Measurements from ENCODE around the gene NR3C1. TPM values are rescaled to one million over a fixed set of nuclear protein-coding genes. Genes with fewer than 3 reads are reported as not detected.

Gene NR3C1
- polyA plus RNA-seq, 1 donor from 2014 or later = 2.3 TPM

DNA sequence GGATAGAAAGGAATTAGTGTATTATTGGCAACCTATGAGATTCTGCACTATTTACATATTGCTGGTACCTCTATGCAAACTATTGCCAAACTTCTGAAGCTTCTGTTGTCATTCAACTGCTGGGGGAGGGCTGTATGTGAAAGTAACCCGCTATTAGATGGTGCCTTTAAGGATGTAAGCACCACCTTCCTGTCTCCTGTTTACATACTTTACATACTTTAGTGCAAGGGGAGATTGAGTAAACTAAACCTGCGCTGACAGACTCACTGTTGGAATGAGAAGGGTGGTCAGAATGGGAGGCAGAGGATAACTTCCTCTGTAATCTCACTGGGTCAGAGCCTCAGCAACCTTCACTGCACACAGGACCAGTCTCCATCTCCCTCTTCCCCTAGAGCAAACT, 123.8 kb downstream of the NR3C1 start:
- H3K4me2 ChIP-seq (ENCODE audit: low read length) = no peak overlapping the region
- H3K79me2 ChIP-seq (replicated peaks; ENCODE audit: insufficient read depth, low read length) = no peaks in the 10 kb centered on the region
- no peak overlapping the region for H3K27ac ChIP-seq (ENCODE audit: low read length)
- no peak overlapping the region for H2AFZ ChIP-seq (ENCODE audit: low read depth, low read length)
- H3K9me2 ChIP-seq (ENCODE audit: insufficient read depth, low read length) = no peaks in the 10 kb centered on the region
- H3F3A ChIP-seq (ENCODE audit: insufficient read depth, low read length, poor library complexity, severe bottlenecking) = no peaks in the 10 kb centered on the region
- no peaks in the 10 kb centered on the region for H4K20me1 ChIP-seq (ENCODE audit: insufficient read depth)
- H3K36me3 ChIP-seq (ENCODE audit: insufficient read depth, low read length) = no peaks in the 10 kb centered on the region
- no peak overlapping the region for H3K9ac ChIP-seq (ENCODE audit: low read length)
- H3K9me3 ChIP-seq (ENCODE audit: low read length) = no peaks in the 10 kb centered on the region
- H3K27me3 ChIP-seq (ENCODE audit: insufficient read depth, low read depth, low read length) = no peaks in the 10 kb centered on the region
- no peak for TF ChIP-seq EZH2 (IDR thresholded peaks at IDR 0.05; ENCODE audit: borderline replicate concordance, insufficient read depth, low read length, poor library complexity, severe bottlenecking)
- TF ChIP-seq, protein P1, sequence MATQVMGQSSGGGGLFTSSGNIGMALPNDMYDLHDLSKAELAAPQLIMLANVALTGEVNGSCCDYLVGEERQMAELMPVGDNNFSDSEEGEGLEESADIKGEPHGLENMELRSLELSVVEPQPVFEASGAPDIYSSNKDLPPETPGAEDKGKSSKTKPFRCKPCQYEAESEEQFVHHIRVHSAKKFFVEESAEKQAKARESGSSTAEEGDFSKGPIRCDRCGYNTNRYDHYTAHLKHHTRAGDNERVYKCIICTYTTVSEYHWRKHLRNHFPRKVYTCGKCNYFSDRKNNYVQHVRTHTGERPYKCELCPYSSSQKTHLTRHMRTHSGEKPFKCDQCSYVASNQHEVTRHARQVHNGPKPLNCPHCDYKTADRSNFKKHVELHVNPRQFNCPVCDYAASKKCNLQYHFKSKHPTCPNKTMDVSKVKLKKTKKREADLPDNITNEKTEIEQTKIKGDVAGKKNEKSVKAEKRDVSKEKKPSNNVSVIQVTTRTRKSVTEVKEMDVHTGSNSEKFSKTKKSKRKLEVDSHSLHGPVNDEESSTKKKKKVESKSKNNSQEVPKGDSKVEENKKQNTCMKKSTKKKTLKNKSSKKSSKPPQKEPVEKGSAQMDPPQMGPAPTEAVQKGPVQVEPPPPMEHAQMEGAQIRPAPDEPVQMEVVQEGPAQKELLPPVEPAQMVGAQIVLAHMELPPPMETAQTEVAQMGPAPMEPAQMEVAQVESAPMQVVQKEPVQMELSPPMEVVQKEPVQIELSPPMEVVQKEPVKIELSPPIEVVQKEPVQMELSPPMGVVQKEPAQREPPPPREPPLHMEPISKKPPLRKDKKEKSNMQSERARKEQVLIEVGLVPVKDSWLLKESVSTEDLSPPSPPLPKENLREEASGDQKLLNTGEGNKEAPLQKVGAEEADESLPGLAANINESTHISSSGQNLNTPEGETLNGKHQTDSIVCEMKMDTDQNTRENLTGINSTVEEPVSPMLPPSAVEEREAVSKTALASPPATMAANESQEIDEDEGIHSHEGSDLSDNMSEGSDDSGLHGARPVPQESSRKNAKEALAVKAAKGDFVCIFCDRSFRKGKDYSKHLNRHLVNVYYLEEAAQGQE (IDR thresholded peaks at IDR 0.05; ENCODE audit: borderline replicate concordance) = no peak
- no peak for TF ChIP-seq POLR2AphosphoS5 (IDR thresholded peaks at IDR 0.05)
- no peak for TF ChIP-seq RAD21 (conservative IDR thresholded peaks at IDR 0.05)
- TF ChIP-seq EP300 (conservative IDR thresholded peaks at IDR 0.05; ENCODE audit: poor library complexity, severe bottlenecking) = no peak
- no peak for TF ChIP-seq TAF1 (IDR thresholded peaks at IDR 0.05; ENCODE audit: low read depth)
- H3K4me3 ChIP-seq (ENCODE audit: low read length) = no peak overlapping the region

DNA sequence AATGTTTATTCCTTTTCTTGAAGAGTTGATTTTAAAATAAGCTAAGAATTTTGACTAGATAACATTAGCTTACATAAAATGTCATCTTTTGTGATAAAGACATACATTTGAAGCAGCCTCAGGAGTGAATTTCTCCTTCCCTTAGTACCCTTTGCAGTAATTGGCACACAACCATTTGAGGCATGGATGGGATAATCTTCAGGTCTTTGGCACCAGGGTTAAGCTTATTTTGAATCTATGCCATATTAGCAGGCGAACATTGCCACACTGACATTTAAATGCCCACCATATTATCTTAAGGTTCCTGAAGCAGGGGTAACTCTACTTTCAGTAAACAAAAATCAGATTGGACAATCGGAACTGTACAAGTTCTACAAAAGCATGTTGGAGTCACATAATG, 126.0 kb downstream of the NR3C1 start:
- no peaks in the 10 kb centered on the region for H3K9me2 ChIP-seq (ENCODE audit: insufficient read depth, low read length)
- H3K4me2 ChIP-seq (ENCODE audit: low read length) = no peak overlapping the region
- TF ChIP-seq EP300 (conservative IDR thresholded peaks at IDR 0.05; ENCODE audit: poor library complexity, severe bottlenecking) = no peak
- TF ChIP-seq EZH2 (IDR thresholded peaks at IDR 0.05; ENCODE audit: borderline replicate concordance, insufficient read depth, low read length, poor library complexity, severe bottlenecking) = no peak
- no peak for TF ChIP-seq RAD21 (conservative IDR thresholded peaks at IDR 0.05)
- TF ChIP-seq TAF1 (IDR thresholded peaks at IDR 0.05; ENCODE audit: low read depth) = no peak
- TF ChIP-seq POLR2AphosphoS5 (IDR thresholded peaks at IDR 0.05) = no peak
- TF ChIP-seq, protein P1 (IDR thresholded peaks at IDR 0.05; ENCODE audit: borderline replicate concordance) = no peak
- TF ChIP-seq SMC3 (conservative IDR thresholded peaks at IDR 0.05; ENCODE audit: poor library complexity) = no peak
- TF ChIP-seq, protein P2, sequence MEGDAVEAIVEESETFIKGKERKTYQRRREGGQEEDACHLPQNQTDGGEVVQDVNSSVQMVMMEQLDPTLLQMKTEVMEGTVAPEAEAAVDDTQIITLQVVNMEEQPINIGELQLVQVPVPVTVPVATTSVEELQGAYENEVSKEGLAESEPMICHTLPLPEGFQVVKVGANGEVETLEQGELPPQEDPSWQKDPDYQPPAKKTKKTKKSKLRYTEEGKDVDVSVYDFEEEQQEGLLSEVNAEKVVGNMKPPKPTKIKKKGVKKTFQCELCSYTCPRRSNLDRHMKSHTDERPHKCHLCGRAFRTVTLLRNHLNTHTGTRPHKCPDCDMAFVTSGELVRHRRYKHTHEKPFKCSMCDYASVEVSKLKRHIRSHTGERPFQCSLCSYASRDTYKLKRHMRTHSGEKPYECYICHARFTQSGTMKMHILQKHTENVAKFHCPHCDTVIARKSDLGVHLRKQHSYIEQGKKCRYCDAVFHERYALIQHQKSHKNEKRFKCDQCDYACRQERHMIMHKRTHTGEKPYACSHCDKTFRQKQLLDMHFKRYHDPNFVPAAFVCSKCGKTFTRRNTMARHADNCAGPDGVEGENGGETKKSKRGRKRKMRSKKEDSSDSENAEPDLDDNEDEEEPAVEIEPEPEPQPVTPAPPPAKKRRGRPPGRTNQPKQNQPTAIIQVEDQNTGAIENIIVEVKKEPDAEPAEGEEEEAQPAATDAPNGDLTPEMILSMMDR (IDR thresholded peaks at IDR 0.05; ENCODE audit: poor library complexity, severe bottlenecking) = no peak
- no peak for TF ChIP-seq MXI1 (conservative IDR thresholded peaks at IDR 0.05; ENCODE audit: poor library complexity, severe bottlenecking)
- no peaks in the 10 kb centered on the region for H3K79me2 ChIP-seq (replicated peaks; ENCODE audit: insufficient read depth, low read length)
- no peaks in the 10 kb centered on the region for H4K20me1 ChIP-seq (ENCODE audit: insufficient read depth)
- H3K27me3 ChIP-seq (ENCODE audit: insufficient read depth, low read depth, low read length) = no peaks in the 10 kb centered on the region
- H3K4me3 ChIP-seq (ENCODE audit: low read length) = no peak overlapping the region
- H3K9ac ChIP-seq (ENCODE audit: low read length) = no peak overlapping the region
- H3K9me3 ChIP-seq (ENCODE audit: low read length) = no peaks in the 10 kb centered on the region
- no peaks in the 10 kb centered on the region for H3F3A ChIP-seq (ENCODE audit: insufficient read depth, low read length, poor library complexity, severe bottlenecking)
- H3K27ac ChIP-seq (ENCODE audit: low read length) = no peak overlapping the region
- H2AFZ ChIP-seq (ENCODE audit: low read depth, low read length) = no peak overlapping the region
- H3K36me3 ChIP-seq (ENCODE audit: insufficient read depth, low read length) = no peaks in the 10 kb centered on the region

Data from neural cell (in vitro differentiated cells).